Measurements from ENCODE around the gene ACKR2.

DNA sequence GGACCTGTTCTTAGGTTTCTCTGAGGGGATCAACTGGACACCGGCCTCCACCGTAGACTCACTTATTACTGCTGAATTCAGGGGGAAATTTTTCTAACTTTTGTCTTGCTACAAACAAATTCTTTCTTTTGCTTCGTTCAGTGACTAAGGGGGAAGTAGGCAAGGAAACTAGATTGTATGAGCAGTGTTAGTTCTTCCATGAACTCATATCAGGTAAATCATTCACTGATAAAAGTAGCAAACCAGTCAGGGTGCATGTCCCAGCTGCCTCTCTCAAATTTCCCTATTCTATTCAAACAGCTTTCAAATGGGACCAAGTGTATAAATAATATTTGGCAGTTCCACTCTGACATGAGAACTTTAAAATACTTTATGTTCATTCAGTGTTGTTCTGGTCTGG lies 28.8 kb upstream of the ACKR2 start:
- TF ChIP-seq, protein P1, sequence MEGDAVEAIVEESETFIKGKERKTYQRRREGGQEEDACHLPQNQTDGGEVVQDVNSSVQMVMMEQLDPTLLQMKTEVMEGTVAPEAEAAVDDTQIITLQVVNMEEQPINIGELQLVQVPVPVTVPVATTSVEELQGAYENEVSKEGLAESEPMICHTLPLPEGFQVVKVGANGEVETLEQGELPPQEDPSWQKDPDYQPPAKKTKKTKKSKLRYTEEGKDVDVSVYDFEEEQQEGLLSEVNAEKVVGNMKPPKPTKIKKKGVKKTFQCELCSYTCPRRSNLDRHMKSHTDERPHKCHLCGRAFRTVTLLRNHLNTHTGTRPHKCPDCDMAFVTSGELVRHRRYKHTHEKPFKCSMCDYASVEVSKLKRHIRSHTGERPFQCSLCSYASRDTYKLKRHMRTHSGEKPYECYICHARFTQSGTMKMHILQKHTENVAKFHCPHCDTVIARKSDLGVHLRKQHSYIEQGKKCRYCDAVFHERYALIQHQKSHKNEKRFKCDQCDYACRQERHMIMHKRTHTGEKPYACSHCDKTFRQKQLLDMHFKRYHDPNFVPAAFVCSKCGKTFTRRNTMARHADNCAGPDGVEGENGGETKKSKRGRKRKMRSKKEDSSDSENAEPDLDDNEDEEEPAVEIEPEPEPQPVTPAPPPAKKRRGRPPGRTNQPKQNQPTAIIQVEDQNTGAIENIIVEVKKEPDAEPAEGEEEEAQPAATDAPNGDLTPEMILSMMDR (IDR thresholded peaks at IDR 0.05) = no peak
- TF ChIP-seq POLR2A (IDR thresholded peaks at IDR 0.05) (no peak), POLR2AphosphoS5 (IDR thresholded peaks at IDR 0.05) (no peak), EP300 (IDR thresholded peaks at IDR 0.05) (no peak)

Measured in stomach (tissue), 4 donors.